Body of pancreas (tissue), 4 donors: Measurements from ENCODE around the gene LIN37.

Experiments
- POLR2A ChIP-seq, 3 donors: fragments of 450-650 bp; IDR thresholded peaks; one replicate each; pipeline ENCODE4 v1.6.1; 2016; ENCODE audit warnings: antibody characterized with exemption in 3 of 3, mild to moderate bottlenecking in 2 of 3
- TF ChIP-seq, protein P1 (sequence below), 7 experiments: fragments of 450-650 bp in 4 of 7; fragments of 200-600 bp in 3 of 7; sonication (generic) in 3 of 7; IDR thresholded peaks; one replicate each; pipeline ENCODE4 v1.5.1; 2016 to 2019; ENCODE audit warnings: antibody characterized with exemption in 7 of 7

DNA sequence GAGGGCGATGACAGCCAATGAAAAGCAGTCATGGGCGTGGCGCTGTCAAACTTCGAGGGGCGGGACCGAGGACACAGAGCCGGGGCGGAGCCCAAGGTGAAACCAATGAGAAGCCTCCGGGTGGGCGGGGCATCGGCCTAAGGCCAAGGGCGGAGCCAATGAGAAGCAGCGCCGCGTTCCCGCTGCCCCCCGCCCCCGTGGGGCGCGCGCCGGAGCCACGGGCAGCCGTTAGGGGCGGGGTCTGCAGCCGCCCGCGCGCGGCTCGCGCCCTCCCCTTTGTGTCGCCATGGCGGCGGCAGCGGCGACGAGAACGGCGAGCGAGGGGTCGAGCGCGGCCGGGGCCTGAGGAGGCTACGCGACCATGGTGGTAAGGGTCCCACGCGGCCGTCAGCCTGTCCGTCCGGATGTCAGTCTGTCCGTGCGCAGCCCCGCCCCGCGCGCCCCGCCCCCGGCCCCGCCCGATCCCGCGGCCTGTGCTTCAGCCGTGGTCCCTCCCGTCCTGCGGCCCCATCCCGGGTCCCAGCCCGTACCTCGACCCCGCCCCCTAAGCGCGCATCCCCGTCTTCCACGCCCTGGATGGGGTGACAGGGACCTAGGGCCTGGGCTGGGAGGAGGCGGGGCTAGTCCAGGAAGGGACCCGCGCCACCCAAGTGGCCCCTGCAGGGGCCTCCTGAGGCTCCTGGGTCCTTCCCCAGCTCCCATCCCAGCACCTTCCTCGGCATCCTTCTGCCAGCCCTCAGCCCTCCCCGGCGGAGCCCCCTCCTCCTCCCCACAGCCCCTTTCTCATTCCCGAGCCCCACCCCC lies 27.1 kb downstream of the LIN37 start, which contains the start of gene ARHGAP33:
- TF ChIP-seq, protein P1, sequence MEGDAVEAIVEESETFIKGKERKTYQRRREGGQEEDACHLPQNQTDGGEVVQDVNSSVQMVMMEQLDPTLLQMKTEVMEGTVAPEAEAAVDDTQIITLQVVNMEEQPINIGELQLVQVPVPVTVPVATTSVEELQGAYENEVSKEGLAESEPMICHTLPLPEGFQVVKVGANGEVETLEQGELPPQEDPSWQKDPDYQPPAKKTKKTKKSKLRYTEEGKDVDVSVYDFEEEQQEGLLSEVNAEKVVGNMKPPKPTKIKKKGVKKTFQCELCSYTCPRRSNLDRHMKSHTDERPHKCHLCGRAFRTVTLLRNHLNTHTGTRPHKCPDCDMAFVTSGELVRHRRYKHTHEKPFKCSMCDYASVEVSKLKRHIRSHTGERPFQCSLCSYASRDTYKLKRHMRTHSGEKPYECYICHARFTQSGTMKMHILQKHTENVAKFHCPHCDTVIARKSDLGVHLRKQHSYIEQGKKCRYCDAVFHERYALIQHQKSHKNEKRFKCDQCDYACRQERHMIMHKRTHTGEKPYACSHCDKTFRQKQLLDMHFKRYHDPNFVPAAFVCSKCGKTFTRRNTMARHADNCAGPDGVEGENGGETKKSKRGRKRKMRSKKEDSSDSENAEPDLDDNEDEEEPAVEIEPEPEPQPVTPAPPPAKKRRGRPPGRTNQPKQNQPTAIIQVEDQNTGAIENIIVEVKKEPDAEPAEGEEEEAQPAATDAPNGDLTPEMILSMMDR (IDR thresholded peaks at IDR 0.05): peak in 1 of 7 experiments; percentile 0
- no peak for TF ChIP-seq POLR2A (IDR thresholded peaks at IDR 0.05)
